ENCODE data around the gene RASSF3. TPM values are rescaled to one million over a fixed set of nuclear protein-coding genes. Genes with fewer than 3 reads are reported as not detected.
"Not testable (repeated sequence)": the region's sequence is repeated elsewhere in the genome, so short reads cannot be mapped to it uniquely, and the experiment has no call there.

The RASSF3 gene
- total RNA-seq, 1 experiment from 2014 or later, result 30.5 TPM

- intact Hi-C loops (cut with micrococcal nuclease), result loop anchor here (1.0 to 2.0 kb wide), 3 partner anchors 14 to 54 kb away; no protein-coding TSS in a partner anchor
- H3K27me3 Mint-ChIP-seq (ENCODE audit: insufficient read depth, unreplicated experiment), result no peaks in the 10 kb centered on the region
- CTCF ChIA-PET, result interaction anchor here (0.6 to 1.5 kb wide), 8 partner anchors 15 to 720 kb away, joined by 3 to 8 read pairs (median 3); no protein-coding TSS in a partner anchor
- peak overlapping the region; percentile 94 for H3K27ac Mint-ChIP-seq (ENCODE audit: low read depth, unreplicated experiment)
- peaks cover 9% of the 10 kb centered on the region for H3K36me3 Mint-ChIP-seq (ENCODE audit: insufficient read depth, unreplicated experiment)
- H3K9me3 Mint-ChIP-seq (ENCODE audit: unreplicated experiment), result peaks cover 2% of the 10 kb centered on the region
- peak; percentile 79 for DNase-seq (ENCODE audit: unreplicated experiment)
- BruUV-seq (replicated peaks), result no TSS peak
- TF ChIP-seq CTCF (IDR thresholded peaks at IDR 0.05; ENCODE audit: unreplicated experiment), result no peak
- peak overlapping the region; percentile 73 for H3K4me3 Mint-ChIP-seq (ENCODE audit: unreplicated experiment)
- POLR2A ChIA-PET, result interaction anchor here (0.6 to 7.5 kb wide), 13 partner anchors 9 to 121 kb away, joined by 3 to 115 read pairs (median 7); partner anchors contain the start of gene RASSF3
- H3K4me1 Mint-ChIP-seq (ENCODE audit: insufficient read depth, unreplicated experiment), result peaks cover 26% of the 10 kb centered on the region
These were observed 15.2 kb downstream of the RASSF3 start for GRCh38 chr12:64625243-64626077.

GRCh38 chr12:64626588-64626987 lies 16.3 kb downstream of the RASSF3 start:
- intact Hi-C loops (cut with micrococcal nuclease), result loop anchor here (2.0 kb wide), 1 partner anchor 38 kb away; no protein-coding TSS in a partner anchor

GRCh38 chr12:64627771-64628170 lies 17.5 kb downstream of the RASSF3 start:
- ChIA-PET CTCF (interaction anchor here (0.6 to 1.4 kb wide), 8 partner anchors 15 to 78 kb away, joined by 3 to 5 read pairs (median 3); no protein-coding TSS in a partner anchor), POLR2A (interaction anchor here (0.7 to 7.5 kb wide), 11 partner anchors 9 to 57 kb away, joined by 3 to 115 read pairs (median 4); partner anchors contain the start of gene RASSF3)
- TF ChIP-seq CTCF (IDR thresholded peaks at IDR 0.05; ENCODE audit: unreplicated experiment), result no peak
- no TSS peak for BruUV-seq (replicated peaks)
- intact Hi-C loops (cut with micrococcal nuclease), result loop anchor here (2.0 kb wide), 1 partner anchor 37 kb away; no protein-coding TSS in a partner anchor
- Mint-ChIP-seq H3K9me3 (ENCODE audit: unreplicated experiment) (peaks cover 20% of the 10 kb centered on the region), H3K27ac (ENCODE audit: low read depth, unreplicated experiment) (peak overlapping the region; percentile 35), H3K4me3 (ENCODE audit: unreplicated experiment) (no peak overlapping the region), H3K27me3 (ENCODE audit: insufficient read depth, unreplicated experiment) (no peaks in the 10 kb centered on the region), H3K36me3 (ENCODE audit: insufficient read depth, unreplicated experiment) (peaks cover 16% of the 10 kb centered on the region), H3K4me1 (ENCODE audit: insufficient read depth, unreplicated experiment) (peaks cover 36% of the 10 kb centered on the region)
- DNase-seq (ENCODE audit: unreplicated experiment), result peak; percentile 34

More at GRCh38 chr12:64626588-64626987, 16.3 kb downstream of the RASSF3 start:
- not testable (repeated sequence) for H3K36me3 Mint-ChIP-seq (ENCODE audit: insufficient read depth, unreplicated experiment); BruUV-seq (replicated peaks); H3K27ac Mint-ChIP-seq (ENCODE audit: low read depth, unreplicated experiment); DNase-seq (ENCODE audit: unreplicated experiment); H3K4me3 Mint-ChIP-seq (ENCODE audit: unreplicated experiment); H3K27me3 Mint-ChIP-seq (ENCODE audit: insufficient read depth, unreplicated experiment)
- POLR2A ChIA-PET, result interaction anchor here (1.0 to 7.5 kb wide), 11 partner anchors 8 to 70 kb away, joined by 3 to 115 read pairs (median 10); partner anchors contain the start of gene RASSF3
- Mint-ChIP-seq H3K9me3 (ENCODE audit: unreplicated experiment) (peaks cover 11% of the 10 kb centered on the region), H3K4me1 (ENCODE audit: insufficient read depth, unreplicated experiment) (peaks cover 36% of the 10 kb centered on the region)
- CTCF ChIA-PET, result interaction anchor here (0.6 to 1.5 kb wide), 6 partner anchors 15 to 72 kb away, joined by 3 to 5 read pairs (median 3); no protein-coding TSS in a partner anchor

GRCh38 chr12:64631197-64631596 lies 20.9 kb downstream of the RASSF3 start:
- H3K36me3 Mint-ChIP-seq (ENCODE audit: insufficient read depth, unreplicated experiment), result peaks cover 21% of the 10 kb centered on the region
- no peak for TF ChIP-seq CTCF (IDR thresholded peaks at IDR 0.05; ENCODE audit: unreplicated experiment)
- no peaks in the 10 kb centered on the region for H3K27me3 Mint-ChIP-seq (ENCODE audit: insufficient read depth, unreplicated experiment)
- H3K9me3 Mint-ChIP-seq (ENCODE audit: unreplicated experiment), result peaks cover 20% of the 10 kb centered on the region
- intact Hi-C loops (cut with micrococcal nuclease), result no loop called here
- H3K4me3 Mint-ChIP-seq (ENCODE audit: unreplicated experiment), result peak overlapping the region; percentile 33
- H3K27ac Mint-ChIP-seq (ENCODE audit: low read depth, unreplicated experiment), result no peak overlapping the region
- BruUV-seq (replicated peaks), result no TSS peak
- POLR2A ChIA-PET, result interaction anchor here (1.2 kb wide), 1 partner anchor 22 kb away, joined by 3 read pairs; no protein-coding TSS in a partner anchor
- peaks cover 33% of the 10 kb centered on the region for H3K4me1 Mint-ChIP-seq (ENCODE audit: insufficient read depth, unreplicated experiment)
- CTCF ChIA-PET, result no interaction called here
- no peak for DNase-seq (ENCODE audit: unreplicated experiment)

Data from MCF 10A (cell line).